OCI-LY1 (cell line): ENCODE results near the gene NAV3.

Experiments used
- CTCF ChIP-seq: fragments of 200-600 bp; sonication (generic), shearing (Covaris generic); IDR thresholded peaks from 2 replicates; pipeline ENCODE4 v1.5.1; 2017; ENCODE audit warnings: mild to moderate bottlenecking, antibody characterized with exemption, low read length, moderate library complexity, mixed read lengths
- EZH2 ChIP-seq: fragments of 200-600 bp; sonication (generic), shearing (Covaris generic); IDR thresholded peaks from 2 replicates; pipeline ENCODE4 v1.8.0; 2017; ENCODE audit warnings: borderline replicate concordance, mixed run types, mild to moderate bottlenecking, antibody characterized with exemption, low read length, moderate library complexity, mixed read lengths

- TF ChIP-seq CTCF (no peak), EZH2 (no peak)
Measured at GRCh38 chr12:78121969-78122610, 291.4 kb downstream of the NAV3 start.
